GM18867 (cell line): ENCODE measurements around the gene LYZL1.
"Not testable (repeated sequence)": the region's sequence is repeated elsewhere in the genome, so short reads cannot be mapped to it uniquely, and the experiment has no call there.

Experiments
- ATAC-seq: cut with Tn5 transposase; IDR thresholded peaks from one replicate; pipeline ENCODE4 v1.9.1; 2021; ENCODE audit warnings: mild to moderate bottlenecking, moderate library complexity; ENCODE audit not compliant: unreplicated experiment

LYZL1 gene

GRCh38 chr10:29288906-29289305 is at the start of gene LYZL1:
Gene LYZL1 (plus strand): TSS chr10:29289070. CDS start chr10:29291868, 2,798 bp downstream.
- not testable (repeated sequence) for ATAC-seq

DNA sequence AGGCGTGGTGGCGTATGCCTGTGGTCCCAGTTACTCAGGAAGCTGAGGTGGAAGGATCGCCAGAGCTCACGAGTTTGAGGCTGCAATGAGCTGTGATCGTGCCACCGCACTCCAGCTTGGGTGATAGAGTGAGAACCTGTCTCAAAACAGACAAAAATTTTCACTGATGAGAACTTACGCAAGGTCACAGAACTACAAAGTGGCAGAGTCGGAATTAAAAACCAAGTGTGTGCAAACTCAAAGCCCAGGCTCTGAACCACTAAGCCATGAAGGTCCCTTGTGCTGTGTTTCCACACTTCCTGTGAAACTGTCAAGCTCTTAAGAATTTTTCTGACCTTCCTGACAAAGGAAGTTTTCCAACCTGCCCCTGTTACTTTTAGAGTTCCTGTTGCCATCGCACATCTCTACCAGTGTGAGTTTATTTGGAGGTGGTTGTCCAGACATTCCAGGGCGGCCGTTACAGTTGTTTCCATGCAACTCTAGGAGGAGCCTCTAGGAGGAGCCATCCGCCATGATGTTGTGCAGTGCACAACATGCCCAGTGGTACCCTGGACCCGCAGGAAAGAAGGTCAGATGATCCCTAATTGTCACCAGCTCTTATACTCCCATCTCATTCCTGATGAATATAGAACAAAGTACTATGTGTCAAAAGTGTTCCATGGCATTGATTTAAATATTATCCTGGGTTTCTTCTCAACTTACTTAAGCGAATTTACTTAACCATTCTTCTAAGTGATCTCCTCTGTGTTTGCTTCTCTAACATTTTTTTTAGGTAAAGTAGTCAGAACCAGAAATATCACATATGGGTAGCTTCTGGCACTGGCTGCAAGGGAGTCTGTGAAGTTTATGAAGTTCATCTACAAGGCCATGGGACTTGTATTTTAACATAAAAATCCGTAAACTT is 49.0 kb upstream of the LYZL1 start:
- peak; percentile 58 for ATAC-seq

DNA sequence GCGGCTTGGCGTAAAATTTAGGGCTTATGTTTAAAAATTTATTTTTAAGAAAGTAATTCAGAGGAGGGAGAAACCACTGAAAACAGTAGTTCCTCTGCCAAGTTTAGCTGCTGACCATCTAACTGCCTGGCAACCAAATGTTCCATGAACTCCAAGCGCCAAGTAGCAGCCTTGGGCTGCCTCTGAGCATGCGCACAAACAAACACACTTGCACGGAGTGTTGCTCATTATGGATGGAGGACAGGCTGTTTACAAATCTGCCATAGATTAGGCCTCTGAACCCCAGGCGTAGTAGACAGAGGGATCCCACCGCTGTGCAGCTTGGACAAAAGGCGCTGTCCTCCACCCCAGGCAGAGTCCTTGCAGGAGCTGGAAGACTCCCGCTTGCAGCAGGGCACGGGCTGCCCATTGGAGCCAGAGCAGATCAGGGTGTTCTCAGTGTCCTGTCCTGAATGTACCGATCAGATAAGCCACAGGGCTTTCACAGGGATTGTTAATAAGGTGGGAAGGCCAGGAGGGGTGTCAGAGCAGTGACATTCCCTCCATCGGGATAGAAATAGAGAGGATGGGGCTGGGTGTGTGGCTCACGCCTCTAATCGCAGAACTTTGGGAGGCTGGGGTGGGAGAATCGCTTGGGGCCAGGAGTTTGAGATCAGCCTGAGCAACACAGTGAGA is 47.7 kb upstream of the LYZL1 start:
- ATAC-seq, result no peak

- ATAC-seq, result no peak
Observed at GRCh38 chr10:29241925-29242324, 46.9 kb upstream of the LYZL1 start.

DNA sequence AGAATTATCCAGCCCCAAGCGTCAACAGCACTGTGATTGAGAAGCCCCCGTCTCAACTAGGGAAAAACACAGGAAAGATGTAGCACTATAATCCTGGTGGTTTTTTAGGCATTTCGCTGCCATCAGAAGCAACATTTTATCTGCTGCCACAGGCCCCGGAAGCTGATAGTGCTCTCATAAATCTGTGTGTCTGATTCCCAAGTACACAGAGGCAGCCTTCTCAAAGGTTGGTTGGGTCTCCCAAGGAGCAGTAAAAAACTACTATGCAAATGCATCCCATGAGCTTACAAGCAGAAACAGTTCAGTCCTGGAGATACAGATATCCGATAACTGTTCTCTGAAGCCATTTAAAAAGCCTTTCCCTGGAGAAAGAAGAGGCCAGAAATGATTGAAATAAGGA is 45.8 kb upstream of the LYZL1 start:
- ATAC-seq, result no peak

DNA sequence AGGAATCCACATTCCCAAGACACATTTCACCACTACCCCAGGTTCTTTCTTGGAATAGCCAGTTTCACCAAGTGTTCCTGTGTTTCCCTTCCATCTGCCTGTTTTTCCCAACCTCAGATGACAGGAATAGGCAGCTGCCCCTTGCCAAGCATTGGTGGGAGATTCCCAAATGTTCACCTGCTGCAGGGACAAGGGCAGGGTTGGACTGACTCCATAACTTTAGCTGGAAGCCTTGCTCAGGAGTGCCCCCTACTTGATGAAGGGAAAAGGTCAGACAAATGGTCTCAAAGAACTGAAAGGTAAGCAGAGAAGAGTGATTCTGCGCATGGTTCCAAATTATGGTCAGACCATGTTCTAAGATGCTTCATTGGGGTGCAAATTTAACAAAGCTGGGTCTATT is 45.1 kb upstream of the LYZL1 start:
- ATAC-seq, result no peak

DNA sequence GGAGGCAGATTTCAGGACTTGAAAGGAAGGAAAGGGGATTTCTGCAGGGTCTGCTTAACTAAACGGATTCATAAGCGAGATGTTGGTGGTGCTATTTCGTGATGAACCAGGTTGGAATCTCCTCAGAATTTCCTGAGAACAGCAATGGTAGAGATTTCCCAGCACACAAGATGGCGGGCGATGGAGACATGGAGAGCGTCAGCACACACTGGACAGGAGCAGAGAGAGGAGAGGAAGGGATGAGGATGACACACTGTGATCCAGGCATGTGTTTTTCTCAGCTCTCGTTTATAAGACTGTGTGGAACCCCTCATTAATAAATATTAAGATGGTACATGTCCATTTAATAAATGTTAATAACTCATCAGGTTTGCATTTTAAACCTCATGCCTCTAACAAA is 43.9 kb upstream of the LYZL1 start:
- no peak for ATAC-seq

GRCh38 chr10:29245476-29245875 is 43.4 kb upstream of the LYZL1 start:
- ATAC-seq, result no peak

DNA sequence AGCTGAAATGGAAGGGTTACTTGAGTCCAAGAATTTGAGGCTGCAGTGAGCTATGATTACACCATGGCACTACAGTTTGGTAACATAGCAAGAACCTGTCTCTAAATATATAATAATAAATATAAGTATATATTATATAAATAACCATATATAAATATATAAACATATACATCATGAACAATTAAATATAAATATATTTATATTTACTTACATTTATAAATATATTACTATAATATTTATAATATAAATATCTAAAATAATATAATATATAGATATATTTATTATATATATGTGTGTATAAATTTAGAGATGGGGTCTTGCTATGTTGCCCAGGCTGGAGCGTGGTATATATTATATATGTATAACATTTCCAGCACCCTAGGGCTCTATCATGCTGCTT is 42.4 kb upstream of the LYZL1 start:
- no peak for ATAC-seq

DNA sequence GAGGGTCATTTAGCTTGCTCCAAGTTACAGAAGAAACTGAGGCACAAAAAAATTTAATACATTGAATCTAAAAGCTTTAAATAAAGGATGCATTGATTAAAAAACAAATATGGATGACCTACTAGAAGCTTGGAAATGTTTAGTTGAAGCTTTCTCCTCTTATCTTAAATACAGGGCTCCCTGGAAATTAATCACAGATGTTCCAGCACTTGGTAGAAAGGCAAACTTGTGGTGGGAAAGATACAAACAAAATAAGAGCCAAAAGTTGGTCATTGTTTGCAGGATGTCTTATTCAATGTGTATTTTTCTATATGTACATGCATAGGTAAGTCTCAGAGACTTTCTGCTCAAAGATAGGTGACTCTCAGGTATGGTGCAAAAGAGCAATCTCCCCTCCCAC is 40.7 kb upstream of the LYZL1 start:
- no peak for ATAC-seq

- no peak for ATAC-seq
Observed at GRCh38 chr10:29249018-29249417, 39.9 kb upstream of the LYZL1 start.

- ATAC-seq, result no peak
Observed at GRCh38 chr10:29250066-29250465, 38.8 kb upstream of the LYZL1 start.

- no peak for ATAC-seq
Observed at GRCh38 chr10:29252811-29253689, 35.8 kb upstream of the LYZL1 start.

DNA sequence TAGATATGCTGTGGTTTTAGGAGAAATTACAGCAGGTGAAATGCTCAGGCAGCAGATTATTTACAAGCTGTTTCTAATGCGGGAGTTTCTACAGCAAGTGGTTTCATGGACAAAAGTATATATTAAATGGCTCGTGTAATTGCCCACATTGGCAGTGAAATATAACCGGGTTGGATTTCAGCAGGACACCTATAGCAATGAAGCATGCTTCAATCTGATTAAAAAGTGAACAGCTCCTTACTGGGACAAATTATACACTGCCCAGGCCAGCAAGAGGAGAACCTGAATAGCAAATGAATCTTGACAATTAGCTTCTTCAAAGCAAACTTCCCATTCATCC is 35.2 kb upstream of the LYZL1 start:
- no peak for ATAC-seq

- no peak for ATAC-seq
Observed at GRCh38 chr10:29254123-29255046, 34.5 kb upstream of the LYZL1 start.

GRCh38 chr10:29255104-29255503 is 33.8 kb upstream of the LYZL1 start:
- ATAC-seq, result no peak

DNA sequence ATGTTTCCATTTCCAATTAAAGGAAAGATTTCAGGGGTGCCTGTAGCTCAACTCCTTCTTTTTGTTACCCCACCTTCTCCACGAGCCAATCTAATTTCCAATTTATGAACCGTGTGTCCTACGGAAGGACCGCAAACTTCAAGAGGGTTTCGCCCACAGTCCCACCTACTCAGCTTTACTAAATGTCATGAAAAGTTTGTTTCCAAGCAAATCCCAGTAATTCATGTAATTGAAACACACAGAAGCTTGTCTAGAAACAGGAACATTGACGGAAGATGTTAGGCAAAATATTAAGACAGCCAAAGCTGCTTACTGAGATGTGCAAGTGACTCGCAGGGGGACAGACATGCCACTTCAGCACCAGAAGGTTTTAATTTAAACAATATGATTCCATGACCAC is 32.9 kb upstream of the LYZL1 start:
- ATAC-seq, result no peak

DNA sequence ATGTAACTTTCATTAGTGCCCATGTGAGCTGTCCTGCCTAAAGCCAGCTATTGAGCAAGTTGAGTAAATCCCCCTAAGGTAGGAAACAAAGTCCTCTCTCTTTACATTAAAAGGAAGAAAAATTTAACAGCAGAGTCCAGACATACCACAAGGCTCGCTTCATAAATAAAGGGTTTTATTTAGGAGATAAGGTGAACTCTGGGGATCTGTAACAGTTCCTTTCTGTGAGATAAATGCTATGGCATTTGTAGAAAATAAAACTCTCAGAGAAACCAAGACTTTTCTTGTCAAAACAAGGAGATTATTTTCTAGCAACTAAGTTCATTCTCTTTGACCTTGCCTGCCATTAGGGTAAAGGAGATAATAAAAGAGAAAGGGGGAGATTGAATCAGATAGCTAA is 32.3 kb upstream of the LYZL1 start:
- ATAC-seq, result no peak

DNA sequence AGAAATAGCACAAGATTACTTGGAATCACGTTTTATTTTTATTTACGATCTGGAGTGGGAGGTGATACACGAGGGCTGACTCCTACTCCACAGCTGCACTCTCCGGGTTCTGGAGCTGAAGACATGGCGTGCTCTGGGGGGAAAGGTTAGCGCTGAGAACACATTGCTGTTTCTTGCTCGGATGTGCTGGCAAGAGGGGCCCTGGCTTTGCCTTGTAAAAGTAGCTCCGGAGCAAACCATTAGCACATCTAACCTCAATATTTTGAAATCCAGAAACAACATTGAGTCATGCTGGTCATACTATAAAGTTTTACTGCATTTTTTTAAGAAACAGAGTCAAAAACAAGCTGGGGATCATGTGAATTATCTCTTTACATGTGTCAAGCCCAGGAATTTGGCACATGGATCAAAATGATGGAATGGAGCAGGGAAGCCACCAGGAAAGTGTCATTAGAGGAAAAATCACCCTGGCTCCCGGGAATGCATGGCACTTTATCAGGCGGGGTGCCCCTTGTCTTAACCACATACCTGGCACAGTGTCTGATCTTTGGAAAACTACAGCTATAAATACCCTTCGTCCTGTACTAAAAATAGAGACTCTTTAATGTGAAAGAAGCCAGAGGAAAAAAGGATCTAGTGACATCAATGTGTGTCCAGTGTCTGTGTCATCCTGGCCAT is 31.6 kb upstream of the LYZL1 start:
- ATAC-seq, result no peak

DNA sequence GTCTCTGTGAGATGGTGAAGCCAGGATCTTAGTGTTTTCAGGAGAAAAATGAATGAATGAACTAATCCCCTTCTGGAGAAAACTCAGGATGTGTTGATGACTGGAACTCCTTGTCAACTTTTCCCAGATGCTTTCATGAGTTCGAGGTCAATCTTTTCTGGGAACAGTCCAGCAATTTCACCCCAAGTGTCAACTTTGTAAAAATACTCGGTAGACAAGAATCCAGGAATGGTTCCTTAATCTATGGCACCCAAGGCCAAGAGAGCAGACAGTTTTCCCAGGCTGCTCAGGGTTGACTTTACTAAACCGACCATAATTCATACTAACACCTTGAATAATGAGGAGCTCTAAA is 31.1 kb upstream of the LYZL1 start:
- no peak for ATAC-seq
